Measurements from ENCODE around the gene DNM3. TPM values are rescaled to one million over a fixed set of nuclear protein-coding genes. Genes with fewer than 3 reads are reported as not detected.
A peak's percentile ranks its signal among the peaks of the same experiment; 100 is the strongest.

DNM3 gene
- total RNA-seq, 1 experiment from 2014 or later = 2.7 TPM

DNA sequence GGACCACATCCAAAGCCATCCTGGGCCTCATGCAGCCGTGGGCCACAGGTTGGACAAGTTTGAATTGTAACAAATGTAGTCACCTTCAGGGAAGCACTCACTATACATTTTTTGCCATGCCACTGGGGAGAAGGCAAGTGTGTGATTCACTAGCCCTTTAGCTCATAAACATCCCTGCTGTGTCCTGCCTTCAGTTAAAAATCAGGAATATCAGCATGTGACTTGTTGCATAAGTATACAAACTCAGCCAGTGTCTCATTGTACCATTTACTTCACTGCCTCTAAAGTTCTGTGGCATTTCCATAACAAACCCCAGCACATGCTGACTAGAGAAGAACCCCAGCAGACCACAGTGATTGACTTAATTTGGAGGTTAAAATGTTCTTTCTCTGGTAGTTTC, 437.2 kb downstream of the DNM3 start:
- H3K18ac ChIP-seq (ENCODE audit: insufficient read length, low read depth, low read length) = no peak overlapping the region

More for the DNA sequence above, 437.2 kb downstream of the DNM3 start:
- Histone ChIP-seq H3K23ac (ENCODE audit: insufficient read length, low read depth, low read length) (no peak overlapping the region), H3K14ac (ENCODE audit: insufficient read depth, low read length) (no peak overlapping the region), H3K79me1 (ENCODE audit: insufficient read depth, low read depth, low read length, poor library complexity, severe bottlenecking) (no peaks in the 10 kb centered on the region), H4K91ac (ENCODE audit: insufficient read length, low read depth, low read length) (no peak overlapping the region), H3K27ac (ENCODE audit: insufficient read length, low read depth, low read length) (no peak overlapping the region), H2BK5ac (ENCODE audit: insufficient read length, low read length) (no peak overlapping the region), H3K56ac (ENCODE audit: insufficient read length, low read depth, low read length) (no peak overlapping the region), H2BK15ac (ENCODE audit: low read depth, low read length) (no peak overlapping the region), H3K4ac (ENCODE audit: low read depth, low read length) (no peak overlapping the region), H4K20me1 (ENCODE audit: control insufficient read depth, insufficient read depth, insufficient read length) (no peaks in the 10 kb centered on the region), H3K27me3 (ENCODE audit: insufficient read depth, low read length) (no peaks in the 10 kb centered on the region), H3K79me2 (ENCODE audit: insufficient read depth, low read length) (no peaks in the 10 kb centered on the region), H3K4me1 (ENCODE audit: insufficient read depth, low read length) (0 out of 2 replicates have a peak, but pooled peaks cover 8% of the 10 kb centered on the region), H3K4me2 (ENCODE audit: insufficient read depth, insufficient read length, low read length) (no peak overlapping the region), H3K23me2 (ENCODE audit: insufficient read length, low read depth, low read length, poor library complexity, severe bottlenecking) (no peaks in the 10 kb centered on the region), H4K5ac (ENCODE audit: insufficient read length, low read depth, low read length) (no peak overlapping the region), H4K8ac (replicated peaks; ENCODE audit: insufficient read length, low read depth, low read length) (no peak overlapping the region), H2BK20ac (ENCODE audit: low read depth, low read length, poor library complexity, severe bottlenecking) (no peak overlapping the region), H2BK120ac (ENCODE audit: low read depth, low read length, poor library complexity, severe bottlenecking) (no peak overlapping the region), H2AK5ac (ENCODE audit: insufficient read length, low read length) (no peak overlapping the region), H2BK12ac (ENCODE audit: insufficient read length, low read depth, low read length) (no peak overlapping the region), H2AFZ (ENCODE audit: low read length) (no peak overlapping the region), H3K9ac (ENCODE audit: extremely low read depth, insufficient read length, low read length) (no peak overlapping the region), H3K9me3 (ENCODE audit: control insufficient read depth, low read depth, low read length) (no peaks in the 10 kb centered on the region), H3T11ph (ENCODE audit: low read length) (no peak overlapping the region)
- no CpG with 5 or more reads among the region's 1 CpG for WGBS (ENCODE audit: extremely low coverage, insufficient read length, low lambda C conversion rate)
- no peaks in the 10 kb centered on the region; the same call in 1 of the 2 replicates for H3K27me3 Mint-ChIP-seq (ENCODE audit: low read depth)
- peak overlapping the region in 2 of 3 experiments; percentile 10 to 72; a peak in 4 of 7 replicates for H3K27ac Mint-ChIP-seq
- peaks cover 0 to 1% (median 0%) of the 10 kb centered on the region in 3 experiments; a peak in 2 of 7 replicates for H3K36me3 Mint-ChIP-seq (ENCODE audit: insufficient read depth in 1 of 3, low read depth in 3 of 3)
- H3K4me3 Mint-ChIP-seq = 0 out of 5 replicates have a peak overlapping the region, but pooled peaks of 1 of the 2 experiments have one; percentile 35
- H3K9me3 Mint-ChIP-seq = no peaks in the 10 kb centered on the region; a peak in 2 of 5 replicates
- peaks cover 32 to 35% of the 10 kb centered on the region in 2 experiments for H3K4me1 Mint-ChIP-seq
- TF ChIP-seq CTCF (conservative IDR thresholded peaks at IDR 0.05) = no peak
- peak; percentile 33 for DNase-seq
